GM08714 (cell line): ENCODE measurements around the gene SNX32.
A peak's percentile ranks its signal among the peaks of the same experiment; 100 is the strongest.

Source experiments
- H3K4me3 ChIP-seq: fragments of 200-500 bp; sonication (Bioruptor generic); 2 replicates; pipeline ENCODE4 v1.5.1; 2014; ENCODE audit warnings: mild to moderate bottlenecking, low read length, inconsistent platforms
- ZNF274 ChIP-seq: IDR thresholded peaks from 2 replicates; pipeline ENCODE4 v1.6.1; 2012; ENCODE audit warnings: mild to moderate bottlenecking, low read depth, low read length

The SNX32 gene

GRCh38 chr11:65884716-65885092, 50.9 kb downstream of the SNX32 start:
- no peak overlapping the region for H3K4me3 ChIP-seq
- TF ChIP-seq ZNF274 = no peak

- no peak for TF ChIP-seq ZNF274
Observed at GRCh38 chr11:65885231-65885630, 51.5 kb downstream of the SNX32 start.

GRCh38 chr11:65885808-65886536, 52.2 kb downstream of the SNX32 start:
- no peak for TF ChIP-seq ZNF274

More at GRCh38 chr11:65885231-65885630, 51.5 kb downstream of the SNX32 start:
- H3K4me3 ChIP-seq = no peak overlapping the region

DNA sequence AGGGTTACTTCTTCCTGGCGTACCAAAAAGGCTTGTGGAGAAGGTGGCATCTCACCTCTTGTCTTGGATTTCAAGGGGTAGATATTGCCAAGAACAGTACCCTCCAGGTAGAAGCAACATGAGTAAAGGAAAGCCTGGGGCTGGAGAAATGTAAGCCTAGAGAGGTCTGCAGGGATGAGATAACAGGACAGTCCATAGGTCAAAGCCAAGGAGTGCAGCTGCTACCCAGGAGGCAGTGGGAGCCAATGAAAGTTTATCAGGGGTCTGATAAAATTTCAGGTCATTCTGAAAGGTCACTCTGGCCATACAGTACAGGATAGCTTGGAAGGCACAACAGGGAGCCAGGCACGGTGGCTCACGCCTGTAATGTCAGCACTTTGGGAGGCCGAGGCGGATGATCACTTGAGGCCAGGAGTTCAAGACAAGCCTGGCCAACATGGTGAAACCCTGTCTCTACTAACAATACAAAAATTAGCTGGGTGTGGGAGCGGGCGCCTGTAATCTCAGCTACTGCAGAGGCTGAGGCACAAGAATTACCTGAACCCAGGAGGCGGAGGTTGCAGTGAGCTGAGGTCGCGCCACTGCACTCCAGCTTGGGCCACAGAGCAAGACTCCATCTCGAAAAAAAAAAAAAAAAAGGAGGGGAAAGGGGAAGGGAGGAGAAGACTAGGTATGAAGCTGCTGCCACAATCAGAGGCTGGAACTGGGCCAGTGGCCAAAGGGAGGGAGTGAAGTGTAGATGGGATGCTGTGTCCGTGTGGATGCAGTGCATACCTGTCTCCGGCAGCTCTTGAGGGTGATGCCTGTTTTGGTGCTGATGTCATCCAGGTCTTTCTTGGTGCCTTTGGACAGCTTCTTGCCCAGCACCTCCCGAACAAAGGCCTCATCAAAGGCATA, 53.3 kb downstream of the SNX32 start:
- TF ChIP-seq ZNF274 = no peak

More at GRCh38 chr11:65885808-65886536, 52.2 kb downstream of the SNX32 start:
- no peak overlapping the region for H3K4me3 ChIP-seq

DNA sequence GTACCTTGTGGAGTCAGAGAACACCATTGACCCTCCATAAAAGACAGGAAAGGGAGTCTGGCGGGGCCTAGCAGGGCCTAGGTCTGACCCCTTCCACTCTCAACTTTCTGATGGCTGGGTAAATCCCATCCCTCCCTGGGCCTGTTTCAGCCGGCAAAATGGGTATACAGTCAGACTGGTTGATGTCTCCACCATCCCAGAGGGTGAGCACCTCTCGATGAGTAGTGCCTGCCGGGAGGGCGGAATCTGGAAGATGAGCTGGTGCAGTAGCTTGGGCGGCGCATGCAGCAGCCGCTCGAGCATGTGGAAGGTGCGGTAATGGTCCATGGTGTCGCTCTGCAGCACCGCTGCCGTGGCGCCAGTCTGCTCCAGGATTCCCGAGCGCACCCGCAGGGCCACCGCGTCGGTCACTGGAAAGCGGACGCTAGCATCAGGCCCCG, 54.0 kb downstream of the SNX32 start:
- no peak for TF ChIP-seq ZNF274
- peak overlapping the region; percentile 82 for H3K4me3 ChIP-seq

More for the DNA sequence above, 53.3 kb downstream of the SNX32 start:
- peak overlapping the region; percentile 82; the same call in 1 of the 2 replicates for H3K4me3 ChIP-seq

DNA sequence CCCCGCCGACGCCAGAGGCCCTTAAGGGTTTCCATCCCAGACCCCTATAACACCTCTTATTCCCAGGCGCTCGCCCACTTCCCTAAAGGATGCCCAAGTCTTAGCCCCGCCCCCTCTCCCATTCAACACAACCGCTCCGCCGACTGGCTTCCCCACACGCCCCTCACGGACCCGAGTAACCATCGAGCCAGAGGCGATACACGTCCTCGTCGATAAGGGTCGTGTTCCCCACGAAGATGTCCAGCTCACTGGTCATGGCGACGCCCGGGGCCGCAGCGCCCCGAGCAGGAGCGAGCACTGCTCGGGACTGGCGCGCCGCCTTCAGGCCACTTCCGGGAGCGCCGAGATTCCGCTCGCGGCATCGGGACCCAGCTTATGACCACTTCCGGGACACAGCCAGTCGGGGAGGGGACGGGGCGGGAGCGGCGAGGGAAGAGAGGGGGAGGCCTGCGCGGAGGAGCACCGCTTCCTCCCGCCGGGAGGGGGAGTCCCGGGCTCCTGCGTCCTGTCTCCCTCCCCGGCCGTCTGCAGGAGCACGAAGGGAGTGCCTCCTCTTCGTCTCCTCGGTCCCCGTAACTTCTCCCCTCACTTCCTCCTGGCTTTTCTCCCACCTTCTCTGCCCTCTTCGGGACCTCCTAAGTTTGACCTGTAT, 54.5 kb downstream of the SNX32 start, which contains the start of gene FIBP:
Gene FIBP (minus strand): TSS at position 309 of the 652 bp plus-strand sequence. CDS start 53 bp downstream, at position 256.
- no peak for TF ChIP-seq ZNF274
- peak within 1 kb of the TSS; percentile 82 for H3K4me3 ChIP-seq

DNA sequence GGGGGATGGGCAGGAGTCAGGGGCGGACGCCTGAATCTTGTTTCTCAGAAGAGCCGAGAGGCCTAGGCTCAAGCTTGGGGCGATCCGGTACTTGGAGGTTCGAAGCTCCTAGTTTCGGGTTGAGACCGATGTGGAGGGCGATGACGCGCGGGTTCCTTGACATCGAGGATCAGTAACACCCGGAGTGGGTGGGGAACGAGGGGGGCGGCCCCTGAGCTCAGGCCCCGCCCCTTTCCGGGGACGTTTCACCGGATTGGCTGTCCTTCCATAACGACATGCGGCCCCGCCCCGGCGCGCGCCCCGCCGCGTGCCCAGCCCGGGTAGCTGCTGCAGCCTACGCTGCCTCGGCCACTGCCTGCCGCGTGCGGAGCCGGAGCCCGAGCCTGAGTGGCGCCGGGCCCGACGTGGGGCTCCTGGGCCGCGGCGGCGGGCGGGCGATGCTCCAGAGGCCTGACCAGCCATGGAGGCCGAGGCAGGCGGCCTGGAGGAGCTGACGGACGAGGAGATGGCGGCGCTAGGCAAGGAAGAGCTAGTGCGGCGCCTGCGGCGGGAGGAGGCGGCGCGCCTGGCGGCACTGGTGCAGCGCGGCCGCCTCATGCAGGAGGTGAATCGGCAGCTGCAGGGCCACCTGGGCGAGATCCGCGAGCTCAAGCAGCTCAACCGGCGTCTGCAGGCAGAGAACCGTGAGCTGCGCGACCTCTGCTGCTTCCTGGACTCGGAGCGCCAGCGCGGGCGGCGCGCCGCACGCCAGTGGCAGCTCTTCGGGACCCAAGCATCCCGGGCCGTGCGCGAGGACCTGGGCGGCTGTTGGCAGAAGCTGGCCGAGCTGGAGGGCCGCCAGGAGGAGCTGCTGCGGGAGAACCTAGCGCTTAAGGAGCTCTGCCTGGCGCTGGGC, 56.8 kb downstream of the SNX32 start, which contains the start of gene CCDC85B:
Gene CCDC85B (plus strand): TSS at position 350 of the 895 bp plus-strand sequence. CDS start 111 bp downstream, at position 461.
- H3K4me3 ChIP-seq = peak within 1 kb of the TSS; percentile 78
- no peak for TF ChIP-seq ZNF274

DNA sequence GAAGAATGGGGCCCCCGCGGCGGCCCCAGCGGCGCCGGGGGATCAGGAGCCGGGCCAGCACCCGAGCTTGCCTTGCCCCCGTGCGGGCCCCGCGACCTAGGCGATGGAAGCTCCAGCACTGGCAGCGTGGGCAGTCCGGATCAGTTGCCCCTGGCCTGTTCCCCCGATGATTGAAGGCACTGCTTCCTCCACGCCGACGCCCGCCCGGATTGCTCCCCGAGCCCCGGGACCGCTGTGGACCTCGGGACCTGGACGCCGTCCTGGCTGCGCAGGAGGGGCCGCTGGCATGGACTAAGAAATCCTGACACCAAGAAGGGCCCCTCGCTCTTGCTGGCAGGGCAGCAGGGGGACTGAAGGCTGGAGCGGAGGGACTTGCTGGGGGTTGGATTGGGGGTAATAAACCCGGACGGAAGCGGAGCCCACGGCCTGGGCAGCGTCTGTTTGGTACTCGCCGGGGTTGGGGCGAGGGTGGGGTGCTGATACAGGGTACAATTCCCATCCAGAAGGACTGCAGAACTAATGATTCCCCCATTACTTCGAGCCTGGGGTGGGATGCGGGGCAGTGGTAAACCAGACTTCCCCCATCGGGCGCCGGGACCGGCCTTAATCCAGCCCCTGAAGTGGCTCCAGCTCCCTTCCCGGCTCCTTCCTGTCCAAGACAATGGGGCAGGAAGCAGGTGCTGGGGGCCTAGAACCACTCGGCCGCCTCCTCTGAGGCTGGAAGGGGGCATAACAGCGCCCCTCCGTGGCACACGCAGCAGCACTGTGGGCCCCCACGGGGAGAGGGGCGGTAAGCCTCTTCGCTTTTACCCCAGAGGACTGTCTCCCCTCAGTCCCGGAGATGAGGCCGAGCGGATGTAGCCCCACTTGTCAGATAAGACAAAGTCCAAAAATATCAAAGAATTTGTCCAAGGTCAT, 57.7 kb downstream of the SNX32 start:
- TF ChIP-seq ZNF274 = no peak
- peak overlapping the region; percentile 78 for H3K4me3 ChIP-seq

GRCh38 chr11:65892137-65892540, 58.4 kb downstream of the SNX32 start:
- peak overlapping the region; percentile 78; the same call in 1 of the 2 replicates for H3K4me3 ChIP-seq

- no peak for TF ChIP-seq ZNF274
- peak overlapping the region; percentile 78; the same call in 1 of the 2 replicates for H3K4me3 ChIP-seq
Observed at GRCh38 chr11:65892661-65893317, 59.0 kb downstream of the SNX32 start.

DNA sequence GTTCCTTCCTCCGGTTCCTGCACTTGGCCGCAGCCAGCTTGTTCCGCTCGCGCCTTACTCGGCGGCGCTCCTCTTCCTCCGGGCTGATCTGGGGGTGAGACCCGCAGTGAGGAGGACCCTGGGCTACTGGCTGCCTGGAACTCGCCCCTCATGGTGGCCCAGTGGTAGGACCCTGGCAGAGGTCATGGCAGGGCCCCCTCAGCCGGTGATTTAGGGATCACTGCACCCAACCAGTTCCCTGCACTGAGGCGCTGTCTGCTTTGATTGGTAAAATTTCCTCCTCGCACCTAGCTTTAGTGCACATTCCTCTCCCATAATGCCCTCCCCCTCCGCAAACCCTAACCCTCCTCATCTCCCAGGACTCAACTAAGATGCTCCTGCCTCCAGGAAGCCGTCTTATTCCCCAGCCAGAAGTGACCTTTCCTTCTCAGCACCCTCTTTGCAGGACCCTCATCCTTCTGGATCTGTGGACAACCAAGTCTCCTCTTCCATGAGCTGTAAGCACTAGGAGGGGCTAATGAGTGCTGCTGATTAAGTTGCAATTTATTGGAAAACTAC, 60.4 kb downstream of the SNX32 start:
- no peak for TF ChIP-seq ZNF274
- peak overlapping the region; percentile 28; the same call in 1 of the 2 replicates for H3K4me3 ChIP-seq
